Prostate gland (tissue), 2 donors: ENCODE results near the gene VWA8. TPM values are rescaled to one million over a fixed set of nuclear protein-coding genes. Genes with fewer than 3 reads are reported as not detected.

Source experiments
- DNase-seq: peaks from one replicate; pipeline ENCODE4 v3.0.0-alpha.2; 2019; ENCODE audit warnings: low spot score
- H3K27ac ChIP-seq, 2 donors: fragments of 200-600 bp; sonication (generic); 2 replicates each; pipeline ENCODE4 v1.5.1; 2017 to 2019
- H3K27me3 ChIP-seq: fragments of 200-600 bp; sonication (generic); replicated peaks from 2 replicates; pipeline ENCODE4 v1.5.1; 2019; ENCODE audit not compliant: insufficient read depth
- H3K36me3 ChIP-seq, 2 donors: fragments of 200-600 bp; sonication (generic); 1 replicate in 1 of 2; 2 replicates in 1 of 2; pipeline versions ENCODE4 v1.5.1 to v1.8.1; 2017 to 2019
- H3K4me1 ChIP-seq: fragments of 200-600 bp; sonication (generic); replicated peaks from 2 replicates; pipeline ENCODE4 v1.5.1; 2019
- H3K4me3 ChIP-seq, 2 donors: fragments of 200-600 bp; sonication (generic); 2 replicates each; pipeline ENCODE4 v1.5.1; 2017 to 2019
- H3K9me3 ChIP-seq: fragments of 200-600 bp; sonication (generic); 2 replicates; pipeline ENCODE4 v1.5.1; 2017
- POLR2A ChIP-seq: fragments of 450-650 bp; IDR thresholded peaks from one replicate; pipeline ENCODE4 v1.6.1; 2016; ENCODE audit warnings: antibody characterized with exemption, mild to moderate bottlenecking
- POLR2AphosphoS5 ChIP-seq: sonication (generic); formaldehyde crosslinking; IDR thresholded peaks from one replicate; pipeline ENCODE4 v1.6.1; 2017; ENCODE audit warnings: antibody characterized with exemption
- WGBS: methylation state at CpG from one replicate; pipeline ENCODE4 v1.1.5; 2018; 5-methylcytosine and 5-hydroxymethylcytosine counted together
- intact Hi-C: fragments of 100-400 bp; cut with DNase I; formaldehyde crosslinking; loops from one replicate; pipeline ENCODE4 v1.14.2; 2022
- total RNA-seq, 2 donors: library from RNA; depleted of rRNA; stranded (reverse); fragments of >200 nt; gene quantifications; one replicate each; pipeline ENCODE4 v1.1.0, GENCODE V29; 2016
- TF ChIP-seq, protein P1 (sequence below), 4 experiments: fragments of 200-600 bp in 2 of 4; fragments of 450-650 bp in 2 of 4; sonication (generic) in 2 of 4; IDR thresholded peaks; 1 replicate in 3 of 4; 2 replicates in 1 of 4; pipeline ENCODE4 v1.5.1; 2016 to 2019; ENCODE audit warnings: antibody characterized with exemption in 4 of 4, mild to moderate bottlenecking in 2 of 4, moderate library complexity in 2 of 4

VWA8 gene
- total RNA-seq, 2 donors from 2014 or later, result 18.1 to 21.8 TPM

DNA sequence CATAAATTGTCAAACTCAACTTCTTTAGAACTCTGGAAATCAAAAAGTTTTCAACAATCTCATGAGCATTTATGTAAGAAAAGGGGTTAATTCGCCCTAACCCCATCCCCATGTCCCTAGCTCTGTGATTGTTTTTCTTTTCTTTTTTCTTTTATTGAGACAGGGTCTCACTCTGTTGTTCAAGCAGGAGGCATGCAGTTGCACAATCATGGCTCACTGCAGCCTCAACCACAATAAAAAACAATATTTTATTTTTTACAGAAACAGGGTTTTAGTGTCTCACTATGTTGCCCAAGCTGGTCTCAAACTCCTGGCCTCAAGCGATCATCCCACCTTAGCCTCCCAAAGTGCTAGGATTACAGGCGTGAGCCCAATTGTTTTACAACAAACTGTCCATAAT, 16.7 kb downstream of the VWA8 start:
- TF ChIP-seq POLR2A (no peak), POLR2AphosphoS5 (no peak)
- TF ChIP-seq, protein P1, sequence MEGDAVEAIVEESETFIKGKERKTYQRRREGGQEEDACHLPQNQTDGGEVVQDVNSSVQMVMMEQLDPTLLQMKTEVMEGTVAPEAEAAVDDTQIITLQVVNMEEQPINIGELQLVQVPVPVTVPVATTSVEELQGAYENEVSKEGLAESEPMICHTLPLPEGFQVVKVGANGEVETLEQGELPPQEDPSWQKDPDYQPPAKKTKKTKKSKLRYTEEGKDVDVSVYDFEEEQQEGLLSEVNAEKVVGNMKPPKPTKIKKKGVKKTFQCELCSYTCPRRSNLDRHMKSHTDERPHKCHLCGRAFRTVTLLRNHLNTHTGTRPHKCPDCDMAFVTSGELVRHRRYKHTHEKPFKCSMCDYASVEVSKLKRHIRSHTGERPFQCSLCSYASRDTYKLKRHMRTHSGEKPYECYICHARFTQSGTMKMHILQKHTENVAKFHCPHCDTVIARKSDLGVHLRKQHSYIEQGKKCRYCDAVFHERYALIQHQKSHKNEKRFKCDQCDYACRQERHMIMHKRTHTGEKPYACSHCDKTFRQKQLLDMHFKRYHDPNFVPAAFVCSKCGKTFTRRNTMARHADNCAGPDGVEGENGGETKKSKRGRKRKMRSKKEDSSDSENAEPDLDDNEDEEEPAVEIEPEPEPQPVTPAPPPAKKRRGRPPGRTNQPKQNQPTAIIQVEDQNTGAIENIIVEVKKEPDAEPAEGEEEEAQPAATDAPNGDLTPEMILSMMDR (IDR thresholded peaks at IDR 0.05), result no peak
- Histone ChIP-seq H3K4me3 (no peak overlapping the region), H3K4me1 (no peaks in the 10 kb centered on the region), H3K9me3 (no peaks in the 10 kb centered on the region), H3K27ac (peak overlapping the region in 1 of 2 donors; percentile 21), H3K27me3 (no peaks in the 10 kb centered on the region), H3K36me3 (no peaks in the 10 kb centered on the region)
- 92% methylated on average over 3 of the region's 3 CpGs for WGBS
- intact Hi-C loops, result no loop called here
- no peak for DNase-seq

DNA sequence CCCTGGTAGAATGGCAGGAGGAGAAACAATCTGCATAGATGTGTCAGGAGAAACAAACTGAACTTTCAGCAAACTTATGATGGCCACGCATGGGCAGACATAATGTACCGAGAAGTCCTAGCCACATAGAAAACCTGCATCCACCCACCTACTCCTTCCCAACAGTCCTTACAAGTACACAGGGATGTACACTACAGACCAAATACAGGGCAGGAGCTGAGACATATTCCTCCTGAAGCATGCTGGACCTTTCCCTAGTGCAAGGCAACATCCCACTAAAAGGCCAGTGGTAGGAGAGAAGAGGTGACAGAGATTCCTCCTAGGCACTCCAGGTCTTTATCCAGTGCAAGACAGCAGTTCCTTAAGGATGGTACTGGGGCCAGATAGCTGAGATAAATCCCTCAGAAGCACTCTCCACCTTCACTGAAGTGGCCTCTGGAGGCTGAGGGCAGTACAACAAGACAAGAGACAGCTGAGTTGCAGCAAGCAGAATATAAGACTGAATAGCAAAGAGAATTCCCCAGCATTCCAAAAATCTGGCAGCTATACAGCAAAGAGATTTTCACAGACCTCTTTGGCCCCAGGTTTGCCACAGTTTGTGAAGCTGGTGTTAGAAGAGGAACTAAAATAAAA, 18.3 kb downstream of the VWA8 start:
- no peak for DNase-seq
- Histone ChIP-seq H3K9me3 (no peaks in the 10 kb centered on the region), H3K27ac (no peak overlapping the region), H3K27me3 (no peaks in the 10 kb centered on the region), H3K36me3 (no peaks in the 10 kb centered on the region), H3K4me1 (no peaks in the 10 kb centered on the region), H3K4me3 (no peak overlapping the region)
- TF ChIP-seq POLR2A (no peak), POLR2AphosphoS5 (no peak)
- TF ChIP-seq, protein P1 (IDR thresholded peaks at IDR 0.05), result no peak
- intact Hi-C loops, result no loop called here
- 100% methylated on average over 2 of the region's 2 CpGs for WGBS

DNA sequence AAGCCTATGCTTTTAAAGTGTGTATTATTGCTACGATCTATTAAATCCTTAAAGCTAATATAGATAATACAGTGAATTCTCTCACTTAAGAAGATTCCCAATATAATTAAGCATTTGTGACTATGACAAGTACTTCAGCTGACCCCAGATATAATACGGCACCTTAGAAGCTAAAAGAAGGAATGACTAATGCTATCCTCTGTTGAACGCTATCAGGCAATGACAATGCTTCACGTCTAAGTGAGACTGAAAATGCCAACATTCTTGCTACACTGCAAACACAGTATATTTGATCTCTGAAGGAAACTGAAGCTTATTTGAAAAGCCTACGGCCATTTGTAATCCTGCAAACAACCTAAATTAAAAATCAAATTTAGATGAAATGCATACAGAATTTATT, 19.7 kb downstream of the VWA8 start:
- H3K27ac ChIP-seq, result no peak overlapping the region
- TF ChIP-seq POLR2A (no peak), POLR2AphosphoS5 (no peak)
- TF ChIP-seq, protein P1 (IDR thresholded peaks at IDR 0.05), result no peak
- no peaks in the 10 kb centered on the region for H3K4me1 ChIP-seq
- no peaks in the 10 kb centered on the region for H3K27me3 ChIP-seq
- 81% methylated on average over 5 of the region's 5 CpGs for WGBS
- intact Hi-C loops, result no loop called here
- DNase-seq, result no peak
- H3K9me3 ChIP-seq, result no peaks in the 10 kb centered on the region
- no peaks in the 10 kb centered on the region for H3K36me3 ChIP-seq
- H3K4me3 ChIP-seq, result no peak overlapping the region

DNA sequence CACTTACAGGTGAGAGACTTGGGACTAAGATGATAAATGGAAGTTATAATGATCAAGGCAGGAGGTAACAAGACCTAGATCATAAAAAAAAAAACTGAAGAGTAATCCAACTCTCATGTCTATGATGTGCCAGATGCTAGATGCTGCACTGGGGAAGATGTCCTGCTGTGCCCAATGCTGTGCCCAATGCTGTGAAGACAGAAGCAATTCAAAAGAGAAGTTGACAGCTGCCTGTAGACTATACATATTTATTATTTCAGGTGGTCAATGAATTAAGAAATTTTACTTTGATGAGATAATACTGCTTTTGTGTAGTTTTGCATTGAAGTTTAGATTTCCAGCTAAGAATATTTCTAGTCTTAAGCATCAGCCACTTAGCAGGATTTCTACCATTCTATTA, 21.5 kb downstream of the VWA8 start:
- no peak overlapping the region for H3K27ac ChIP-seq
- no peak overlapping the region for H3K4me3 ChIP-seq
- intact Hi-C loops, result no loop called here
- no peaks in the 10 kb centered on the region for H3K36me3 ChIP-seq
- no peak for DNase-seq
- TF ChIP-seq, protein P1 (IDR thresholded peaks at IDR 0.05), result no peak
- no peak for TF ChIP-seq POLR2AphosphoS5
- TF ChIP-seq POLR2A, result no peak
- H3K4me1 ChIP-seq, result no peaks in the 10 kb centered on the region
- no peaks in the 10 kb centered on the region for H3K27me3 ChIP-seq
- no peaks in the 10 kb centered on the region for H3K9me3 ChIP-seq

DNA sequence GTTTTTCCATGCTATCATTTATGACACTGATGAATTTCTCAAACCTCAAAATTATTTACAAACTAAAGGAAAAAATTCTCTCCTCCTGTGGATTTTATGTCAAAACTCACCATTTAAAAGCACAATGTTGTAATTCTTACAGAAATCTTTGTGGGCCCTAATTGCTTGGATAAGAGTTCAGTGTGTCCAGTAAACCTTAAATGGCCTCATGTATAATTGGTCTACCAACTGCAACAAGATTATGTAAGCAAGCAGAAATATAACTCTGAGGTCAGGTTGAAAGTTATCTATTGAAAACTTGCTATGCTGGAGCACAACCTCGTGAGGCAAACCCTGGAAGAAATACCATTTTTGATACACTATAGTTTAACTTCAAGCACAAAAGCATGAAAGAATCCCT, 22.0 kb downstream of the VWA8 start:
- Histone ChIP-seq H3K27ac (no peak overlapping the region), H3K9me3 (no peaks in the 10 kb centered on the region), H3K4me3 (no peak overlapping the region), H3K36me3 (no peaks in the 10 kb centered on the region), H3K4me1 (no peaks in the 10 kb centered on the region), H3K27me3 (no peaks in the 10 kb centered on the region)
- WGBS, result 59% methylated on average over 1 of the region's 1 CpG
- intact Hi-C loops, result no loop called here
- TF ChIP-seq POLR2A (no peak), POLR2AphosphoS5 (no peak)
- TF ChIP-seq, protein P1 (IDR thresholded peaks at IDR 0.05), result no peak
- DNase-seq, result no peak
